Smooth muscle cell (in vitro differentiated cells): ENCODE measurements around the gene MTCH1. TPM values are rescaled to one million over a fixed set of nuclear protein-coding genes. Genes with fewer than 3 reads are reported as not detected.

Experiments used
- DNase-seq: peaks from one replicate; lab custom pipeline; 2025; ENCODE audit not compliant: unreplicated experiment; lab: John Stamatoyannopoulos, UW
- H2AFZ ChIP-seq: fragments of 200-600 bp; sonication (generic); 2 replicates; pipeline ENCODE4 v1.6.0; 2016; ENCODE audit warnings: antibody characterized with exemption, low read depth, mild to moderate bottlenecking
- H3F3A ChIP-seq: fragments of 200-600 bp; sonication (generic); 2 replicates; pipeline ENCODE4 v1.6.0; 2017; ENCODE audit warnings: antibody characterized with exemption, low read depth
- H3K27ac ChIP-seq: fragments of 200-600 bp; sonication (generic); 2 replicates; pipeline ENCODE4 v1.5.1; 2016; ENCODE audit warnings: low read depth, mild to moderate bottlenecking
- H3K27me3 ChIP-seq: fragments of 200-600 bp; sonication (generic); 2 replicates; pipeline ENCODE4 v1.6.1; 2016; ENCODE audit warnings: low read depth, mild to moderate bottlenecking
- H3K36me3 ChIP-seq: fragments of 200-600 bp; sonication (generic); 2 replicates; pipeline ENCODE4 v1.5.1; 2016; ENCODE audit warnings: low read depth
- H3K4me1 ChIP-seq: fragments of 200-600 bp; sonication (generic); 2 replicates; pipeline ENCODE4 v1.5.1; 2016; ENCODE audit warnings: low read depth
- H3K4me2 ChIP-seq: fragments of 200-600 bp; sonication (generic); 2 replicates; pipeline ENCODE4 v1.6.0; 2016; ENCODE audit warnings: mild to moderate bottlenecking
- H3K4me3 ChIP-seq: fragments of 200-600 bp; sonication (generic); 2 replicates; pipeline ENCODE4 v1.5.1; 2016; ENCODE audit warnings: mild to moderate bottlenecking
- H3K79me2 ChIP-seq: fragments of 200-600 bp; sonication (generic); 2 replicates; pipeline ENCODE4 v1.6.0; 2016; ENCODE audit warnings: low read depth, mild to moderate bottlenecking
- H3K9ac ChIP-seq: fragments of 200-600 bp; sonication (generic); 2 replicates; pipeline ENCODE4 v1.6.0; 2016; ENCODE audit warnings: low read depth
- H3K9me3 ChIP-seq: fragments of 200-600 bp; sonication (generic); replicated peaks from 2 replicates; pipeline ENCODE4 v1.5.1; 2016; ENCODE audit warnings: low read depth
- H4K20me1 ChIP-seq: fragments of 200-600 bp; sonication (generic); 2 replicates; pipeline ENCODE4 v1.6.0; 2016; ENCODE audit warnings: low read depth
- CTCF ChIP-seq: fragments of 200-600 bp; sonication (generic); IDR thresholded peaks from 2 replicates; pipeline ENCODE4 v1.5.1; 2017; ENCODE audit warnings: borderline replicate concordance, mild to moderate bottlenecking, antibody characterized with exemption; ENCODE audit not compliant: insufficient read depth, poor library complexity, severe bottlenecking
- WGBS: methylation state at CpG from one replicate; pipeline ENCODE4 v1.1.7; 2016; ENCODE audit warnings: low lambda C conversion rate; 5-methylcytosine and 5-hydroxymethylcytosine counted together
- polyA plus RNA-seq: library from polyadenylated mRNA; unstranded; fragments of >200 nt; fragmentation: Nextera tagmentation; extraction: Ambion mirVana; gene quantifications from 2 replicates; pipeline ENCODE4 v1.2.1, GENCODE V29; 2016
- total RNA-seq: library from RNA; depleted of rRNA; stranded (reverse); fragments of >200 nt; gene quantifications from 2 replicates; pipeline ENCODE4 v1.2.3, GENCODE V29; 2014

Gene MTCH1
- total and polyA plus RNA-seq, 2 experiments from 2014 or later: 200 to 517 TPM

DNA sequence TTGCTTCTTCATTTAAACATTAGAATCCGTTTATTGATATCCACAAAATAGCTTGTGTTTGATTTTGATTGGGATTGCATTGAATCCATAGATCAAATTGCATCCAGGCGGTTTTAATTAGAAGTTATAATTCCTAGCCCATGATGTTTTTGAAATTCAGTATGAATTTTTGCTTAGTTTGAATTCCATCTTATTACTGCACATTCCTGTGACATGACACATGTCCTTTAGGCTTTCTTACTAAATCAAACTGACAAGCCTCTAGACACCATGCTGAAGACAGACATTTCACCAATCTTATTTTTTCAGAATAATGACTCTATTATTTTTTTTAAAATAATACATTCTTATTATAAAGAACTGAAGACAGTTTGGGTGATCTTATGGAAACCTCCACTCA, 52.9 kb downstream of the MTCH1 start:
- no peak for TF ChIP-seq CTCF
- Histone ChIP-seq H3K9ac (no peak overlapping the region), H3K27ac (no peak overlapping the region), H3K4me2 (no peak overlapping the region), H3K4me3 (no peak overlapping the region), H3K27me3 (no peaks in the 10 kb centered on the region), H4K20me1 (no peaks in the 10 kb centered on the region), H2AFZ (no peak overlapping the region), H3K36me3 (no peaks in the 10 kb centered on the region), H3F3A (no peaks in the 10 kb centered on the region), H3K4me1 (no peaks in the 10 kb centered on the region), H3K79me2 (no peaks in the 10 kb centered on the region), H3K9me3 (no peaks in the 10 kb centered on the region)
- no peak for DNase-seq
- WGBS: 77% methylated on average over 2 of the region's 2 CpGs

- no peak overlapping the region for H3K9ac ChIP-seq
- H3K36me3 ChIP-seq: no peaks in the 10 kb centered on the region
- WGBS: 93% methylated on average over 4 of the region's 4 CpGs
- no peaks in the 10 kb centered on the region for H3K27me3 ChIP-seq
- H3F3A ChIP-seq: no peaks in the 10 kb centered on the region
- TF ChIP-seq CTCF: no peak
- H3K79me2 ChIP-seq: no peaks in the 10 kb centered on the region
- no peak overlapping the region for H2AFZ ChIP-seq
- no peak overlapping the region for H3K27ac ChIP-seq
- no peaks in the 10 kb centered on the region for H3K9me3 ChIP-seq
- no peak for DNase-seq
- H3K4me1 ChIP-seq: no peaks in the 10 kb centered on the region
- H4K20me1 ChIP-seq: no peaks in the 10 kb centered on the region
- H3K4me3 ChIP-seq: no peak overlapping the region
- no peak overlapping the region for H3K4me2 ChIP-seq
Observed at GRCh38 chr6:36930483-36930882, 55.5 kb downstream of the MTCH1 start.

- DNase-seq: no peak
- 76% methylated on average over 5 of the region's 5 CpGs for WGBS
- no peaks in the 10 kb centered on the region for H4K20me1 ChIP-seq
- H3K4me1 ChIP-seq: no peaks in the 10 kb centered on the region
- H3F3A ChIP-seq: no peaks in the 10 kb centered on the region
- no peak overlapping the region for H3K9ac ChIP-seq
- H3K79me2 ChIP-seq: no peaks in the 10 kb centered on the region
- H3K27me3 ChIP-seq: no peaks in the 10 kb centered on the region
- no peaks in the 10 kb centered on the region for H3K36me3 ChIP-seq
- H3K9me3 ChIP-seq: no peaks in the 10 kb centered on the region
- no peak overlapping the region for H3K4me2 ChIP-seq
- H2AFZ ChIP-seq: no peak overlapping the region
- TF ChIP-seq CTCF: no peak
- no peak overlapping the region for H3K27ac ChIP-seq
- no peak overlapping the region for H3K4me3 ChIP-seq
Observed at GRCh38 chr6:36929607-36930006, 56.4 kb downstream of the MTCH1 start.

DNA sequence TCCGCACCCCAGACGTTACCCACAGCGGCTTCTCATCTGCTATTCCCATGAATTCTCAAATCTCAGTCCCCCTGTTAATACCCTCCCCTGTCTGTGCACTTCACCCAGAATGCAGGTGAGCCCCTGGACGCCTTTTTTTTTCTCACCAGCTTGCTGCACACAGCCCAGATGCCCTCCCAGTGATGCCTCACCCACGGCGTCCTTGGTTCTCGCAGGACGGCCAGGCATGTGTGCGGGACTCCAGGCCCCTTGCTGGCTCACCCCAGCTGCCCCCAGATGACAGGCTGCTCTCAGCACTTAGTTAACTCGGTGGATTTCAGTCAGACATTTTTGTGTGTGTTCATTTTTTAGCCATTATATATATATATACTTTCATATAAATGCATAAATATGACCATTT, 56.8 kb downstream of the MTCH1 start:
- H3K4me3 ChIP-seq: no peak overlapping the region
- H3K4me1 ChIP-seq: peaks cover 3% of the 10 kb centered on the region
- no peak overlapping the region for H3K4me2 ChIP-seq
- DNase-seq: no peak
- no peaks in the 10 kb centered on the region for H4K20me1 ChIP-seq
- 82% methylated on average over 10 of the region's 10 CpGs for WGBS
- no peak overlapping the region for H3K27ac ChIP-seq
- no peaks in the 10 kb centered on the region for H3F3A ChIP-seq
- TF ChIP-seq CTCF: no peak
- H3K79me2 ChIP-seq: no peaks in the 10 kb centered on the region
- no peaks in the 10 kb centered on the region for H3K9me3 ChIP-seq
- H3K9ac ChIP-seq: no peak overlapping the region
- H3K36me3 ChIP-seq: no peaks in the 10 kb centered on the region
- H3K27me3 ChIP-seq: no peaks in the 10 kb centered on the region
- H2AFZ ChIP-seq: no peak overlapping the region
